Smooth muscle cell (in vitro differentiated cells): Measurements from ENCODE around the gene PHLDB3. TPM values are rescaled to one million over a fixed set of nuclear protein-coding genes. Genes with fewer than 3 reads are reported as not detected.

ENCODE experiments used
- DNase-seq: peaks from one replicate; lab custom pipeline; 2025; ENCODE audit not compliant: unreplicated experiment; lab: John Stamatoyannopoulos, UW
- H2AFZ ChIP-seq: fragments of 200-600 bp; sonication (generic); 2 replicates; pipeline ENCODE4 v1.6.0; 2016; ENCODE audit warnings: antibody characterized with exemption, low read depth, mild to moderate bottlenecking
- H3F3A ChIP-seq: fragments of 200-600 bp; sonication (generic); 2 replicates; pipeline ENCODE4 v1.6.0; 2017; ENCODE audit warnings: antibody characterized with exemption, low read depth
- H3K27ac ChIP-seq: fragments of 200-600 bp; sonication (generic); 2 replicates; pipeline ENCODE4 v1.5.1; 2016; ENCODE audit warnings: low read depth, mild to moderate bottlenecking
- H3K27me3 ChIP-seq: fragments of 200-600 bp; sonication (generic); 2 replicates; pipeline ENCODE4 v1.6.1; 2016; ENCODE audit warnings: low read depth, mild to moderate bottlenecking
- H3K36me3 ChIP-seq: fragments of 200-600 bp; sonication (generic); 2 replicates; pipeline ENCODE4 v1.5.1; 2016; ENCODE audit warnings: low read depth
- H3K4me1 ChIP-seq: fragments of 200-600 bp; sonication (generic); 2 replicates; pipeline ENCODE4 v1.5.1; 2016; ENCODE audit warnings: low read depth
- H3K4me2 ChIP-seq: fragments of 200-600 bp; sonication (generic); 2 replicates; pipeline ENCODE4 v1.6.0; 2016; ENCODE audit warnings: mild to moderate bottlenecking
- H3K4me3 ChIP-seq: fragments of 200-600 bp; sonication (generic); 2 replicates; pipeline ENCODE4 v1.5.1; 2016; ENCODE audit warnings: mild to moderate bottlenecking
- H3K79me2 ChIP-seq: fragments of 200-600 bp; sonication (generic); 2 replicates; pipeline ENCODE4 v1.6.0; 2016; ENCODE audit warnings: low read depth, mild to moderate bottlenecking
- H3K9ac ChIP-seq: fragments of 200-600 bp; sonication (generic); 2 replicates; pipeline ENCODE4 v1.6.0; 2016; ENCODE audit warnings: low read depth
- H3K9me3 ChIP-seq: fragments of 200-600 bp; sonication (generic); replicated peaks from 2 replicates; pipeline ENCODE4 v1.5.1; 2016; ENCODE audit warnings: low read depth
- H4K20me1 ChIP-seq: fragments of 200-600 bp; sonication (generic); 2 replicates; pipeline ENCODE4 v1.6.0; 2016; ENCODE audit warnings: low read depth
- whole genome bisulfite sequencing: methylation state at CpG from one replicate; pipeline ENCODE4 v1.1.7; 2016; ENCODE audit warnings: low lambda C conversion rate; 5-methylcytosine and 5-hydroxymethylcytosine counted together
- polyA plus RNA-seq: library from polyadenylated mRNA; unstranded; fragments of >200 nt; fragmentation: Nextera tagmentation; extraction: Ambion mirVana; gene quantifications from 2 replicates; pipeline ENCODE4 v1.2.1, GENCODE V29; 2016
- total RNA-seq: library from RNA; depleted of rRNA; stranded (reverse); fragments of >200 nt; gene quantifications from 2 replicates; pipeline ENCODE4 v1.2.3, GENCODE V29; 2014
- TF ChIP-seq, protein P1 (sequence below): fragments of 200-600 bp; sonication (generic); IDR thresholded peaks from 2 replicates; pipeline ENCODE4 v1.5.1; 2017; ENCODE audit warnings: borderline replicate concordance, mild to moderate bottlenecking, antibody characterized with exemption; ENCODE audit not compliant: insufficient read depth, poor library complexity, severe bottlenecking

Gene PHLDB3
- total and polyA plus RNA-seq, 2 experiments from 2014 or later = 7.2 to 8.6 TPM

DNA sequence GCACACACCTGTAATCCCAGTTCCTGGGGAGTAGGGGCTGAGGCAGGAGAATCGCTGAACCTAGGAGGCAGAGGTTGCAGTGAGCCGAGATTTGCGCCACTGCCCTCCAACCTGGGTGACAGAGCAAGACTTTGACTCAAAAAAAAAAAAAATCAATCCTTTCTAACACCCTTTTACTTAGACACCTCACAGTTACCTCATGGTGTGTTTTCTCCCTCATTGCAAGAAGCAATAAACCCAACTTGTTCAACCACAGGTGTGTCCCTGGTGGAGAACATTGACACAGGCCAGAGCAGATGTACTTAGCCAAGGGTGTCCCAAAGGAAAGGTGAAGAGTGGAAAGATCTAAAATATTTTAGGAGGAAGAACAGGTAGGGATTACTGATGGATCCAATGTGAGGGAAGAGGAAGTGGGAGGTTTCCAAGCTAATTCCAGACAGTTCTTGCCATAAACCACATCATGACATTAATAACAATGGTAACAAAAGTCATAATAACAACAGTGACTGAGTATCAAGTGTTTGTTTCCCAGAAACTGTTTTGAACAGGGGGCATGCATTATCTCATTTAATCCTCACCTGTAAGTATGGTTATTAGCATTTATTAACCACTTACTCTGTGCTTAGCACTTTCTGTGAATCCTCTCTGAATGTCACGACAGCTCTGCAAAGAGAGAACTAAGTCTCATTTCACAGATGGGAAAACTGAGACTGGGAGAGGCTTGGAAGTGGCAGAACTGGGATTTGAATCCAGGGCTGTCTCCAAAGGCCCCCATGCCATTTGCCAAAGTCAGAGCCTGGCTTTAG lies 36.0 kb downstream of the PHLDB3 start:
- Histone ChIP-seq H3K9ac (no peak overlapping the region), H3K4me3 (no peak overlapping the region), H3K4me2 (no peak overlapping the region), H3K79me2 (no peaks in the 10 kb centered on the region), H3K36me3 (no peaks in the 10 kb centered on the region), H3K27me3 (no peaks in the 10 kb centered on the region), H3F3A (no peaks in the 10 kb centered on the region), H3K27ac (peak overlapping the region; percentile 31), H3K4me1 (no peaks in the 10 kb centered on the region), H3K9me3 (no peaks in the 10 kb centered on the region), H2AFZ (no peak overlapping the region), H4K20me1 (no peaks in the 10 kb centered on the region)
- no peak for DNase-seq
- 97% methylated on average over 4 of the region's 4 CpGs for WGBS
- TF ChIP-seq, protein P1, sequence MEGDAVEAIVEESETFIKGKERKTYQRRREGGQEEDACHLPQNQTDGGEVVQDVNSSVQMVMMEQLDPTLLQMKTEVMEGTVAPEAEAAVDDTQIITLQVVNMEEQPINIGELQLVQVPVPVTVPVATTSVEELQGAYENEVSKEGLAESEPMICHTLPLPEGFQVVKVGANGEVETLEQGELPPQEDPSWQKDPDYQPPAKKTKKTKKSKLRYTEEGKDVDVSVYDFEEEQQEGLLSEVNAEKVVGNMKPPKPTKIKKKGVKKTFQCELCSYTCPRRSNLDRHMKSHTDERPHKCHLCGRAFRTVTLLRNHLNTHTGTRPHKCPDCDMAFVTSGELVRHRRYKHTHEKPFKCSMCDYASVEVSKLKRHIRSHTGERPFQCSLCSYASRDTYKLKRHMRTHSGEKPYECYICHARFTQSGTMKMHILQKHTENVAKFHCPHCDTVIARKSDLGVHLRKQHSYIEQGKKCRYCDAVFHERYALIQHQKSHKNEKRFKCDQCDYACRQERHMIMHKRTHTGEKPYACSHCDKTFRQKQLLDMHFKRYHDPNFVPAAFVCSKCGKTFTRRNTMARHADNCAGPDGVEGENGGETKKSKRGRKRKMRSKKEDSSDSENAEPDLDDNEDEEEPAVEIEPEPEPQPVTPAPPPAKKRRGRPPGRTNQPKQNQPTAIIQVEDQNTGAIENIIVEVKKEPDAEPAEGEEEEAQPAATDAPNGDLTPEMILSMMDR = no peak

DNA sequence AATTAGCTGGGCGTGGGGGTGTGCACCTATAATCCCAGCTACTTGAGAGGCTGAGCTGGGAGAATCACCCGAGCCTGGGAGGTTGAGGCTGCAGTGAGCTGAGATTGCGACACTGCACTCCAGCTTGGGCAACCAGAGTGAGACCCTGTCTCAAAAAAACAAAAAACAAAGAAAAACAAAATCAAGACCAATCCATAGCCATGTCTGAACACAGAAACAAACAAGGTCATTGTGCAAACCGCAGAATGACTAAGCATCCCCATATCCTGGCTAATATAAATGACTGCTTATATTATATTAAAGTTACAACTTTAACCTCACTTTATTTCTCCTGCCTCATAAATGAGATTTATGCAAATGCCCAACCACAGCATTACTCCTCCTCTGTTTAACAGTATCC lies 36.8 kb downstream of the PHLDB3 start:
- DNase-seq = no peak
- peak overlapping the region; percentile 31 for H3K27ac ChIP-seq
- no peak overlapping the region for H3K9ac ChIP-seq
- no peak overlapping the region for H2AFZ ChIP-seq
- H3K79me2 ChIP-seq = no peaks in the 10 kb centered on the region
- peaks cover 3% of the 10 kb centered on the region for H3K4me1 ChIP-seq
- H3K4me3 ChIP-seq = no peak overlapping the region
- H3K9me3 ChIP-seq = no peaks in the 10 kb centered on the region
- no peaks in the 10 kb centered on the region for H4K20me1 ChIP-seq
- TF ChIP-seq, protein P1 = no peak
- no peaks in the 10 kb centered on the region for H3F3A ChIP-seq
- 88% methylated on average over 4 of the region's 4 CpGs for WGBS
- H3K4me2 ChIP-seq = no peak overlapping the region
- no peaks in the 10 kb centered on the region for H3K27me3 ChIP-seq
- H3K36me3 ChIP-seq = no peaks in the 10 kb centered on the region

DNA sequence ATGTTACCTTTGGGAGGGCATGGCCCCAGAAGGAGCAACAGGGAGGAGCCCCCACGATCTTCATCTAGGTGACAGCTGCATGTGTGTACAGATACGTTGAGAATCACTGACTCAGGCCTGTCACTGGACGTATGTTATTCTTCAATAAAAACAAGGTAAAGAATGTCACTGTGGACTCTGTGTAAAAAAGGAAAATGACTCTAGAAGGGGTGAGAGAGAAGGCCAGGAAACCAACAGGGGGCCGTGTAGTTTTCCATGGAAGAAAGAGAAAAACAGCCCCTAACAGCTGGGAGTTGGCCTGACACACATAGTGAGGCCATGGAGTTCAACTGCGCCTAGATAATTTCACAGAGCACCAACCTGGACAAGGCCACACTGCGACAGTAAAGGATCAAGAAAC lies 37.3 kb downstream of the PHLDB3 start:
- TF ChIP-seq, protein P1 = no peak
- H3K4me3 ChIP-seq = no peak overlapping the region
- H3K36me3 ChIP-seq = no peaks in the 10 kb centered on the region
- 82% methylated on average over 6 of the region's 6 CpGs for WGBS
- H3K27me3 ChIP-seq = no peaks in the 10 kb centered on the region
- no peaks in the 10 kb centered on the region for H3K9me3 ChIP-seq
- H3F3A ChIP-seq = no peaks in the 10 kb centered on the region
- no peak overlapping the region for H3K4me2 ChIP-seq
- no peak overlapping the region for H2AFZ ChIP-seq
- no peak for DNase-seq
- H3K9ac ChIP-seq = no peak overlapping the region
- no peaks in the 10 kb centered on the region for H4K20me1 ChIP-seq
- no peaks in the 10 kb centered on the region for H3K79me2 ChIP-seq
- peak overlapping the region; percentile 5 for H3K27ac ChIP-seq
- peaks cover 4% of the 10 kb centered on the region for H3K4me1 ChIP-seq

DNA sequence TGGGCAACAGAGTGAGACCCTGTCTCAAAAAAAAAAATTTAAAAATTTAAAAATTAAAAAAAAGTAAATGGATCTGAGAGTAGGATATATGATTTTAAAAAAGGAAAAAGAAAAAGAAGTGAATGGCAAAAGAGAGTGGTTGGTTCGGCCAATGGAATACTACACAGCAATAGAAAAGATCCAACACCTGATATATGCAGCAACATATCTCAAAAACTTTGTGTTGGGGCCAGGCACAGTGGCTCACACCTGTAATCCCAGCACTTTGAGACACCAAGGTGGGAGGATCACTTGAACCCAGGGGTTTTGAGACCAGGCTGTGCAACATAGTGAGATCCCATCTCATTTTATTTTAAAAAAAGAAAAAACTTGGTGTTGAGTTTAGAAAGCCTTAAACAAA lies 37.8 kb downstream of the PHLDB3 start:
- H3F3A ChIP-seq = no peaks in the 10 kb centered on the region
- H3K4me3 ChIP-seq = no peak overlapping the region
- no peaks in the 10 kb centered on the region for H4K20me1 ChIP-seq
- H2AFZ ChIP-seq = no peak overlapping the region
- no peak for DNase-seq
- H3K4me1 ChIP-seq = peaks cover 4% of the 10 kb centered on the region
- H3K27ac ChIP-seq = no peak overlapping the region
- no peak overlapping the region for H3K9ac ChIP-seq
- TF ChIP-seq, protein P1 = no peak
- no peaks in the 10 kb centered on the region for H3K9me3 ChIP-seq
- 88% methylated on average over 1 of the region's 1 CpG for WGBS
- H3K4me2 ChIP-seq = no peak overlapping the region
- no peaks in the 10 kb centered on the region for H3K27me3 ChIP-seq
- no peaks in the 10 kb centered on the region for H3K79me2 ChIP-seq
- no peaks in the 10 kb centered on the region for H3K36me3 ChIP-seq
